K562 treated with DMSO at 1 percent for 48 hours (cell line): ENCODE results near the gene UBAP2L. TPM values are rescaled to one million over a fixed set of nuclear protein-coding genes. Genes with fewer than 3 reads are reported as not detected.

Experiments used
- total RNA-seq: library from RNA; unstranded; fragments of 300-600 nt; gene quantifications from 2 replicates; pipeline ENCODE4 v1.2.3, GENCODE V29; 2022; ENCODE audit warnings: low replicate concordance; ENCODE audit errors: extremely low read depth

UBAP2L gene
- total RNA-seq = not detected in 2 replicates

GRCh38 chr1:154220071-154220969 lies at the start of gene UBAP2L:
Gene UBAP2L, plus strand, starts transcription at chr1:154220955. Its CDS starts 4,169 bp downstream, at chr1:154225124.

GRCh38 chr1:154191990-154192461 lies 28.7 kb upstream of the UBAP2L start, which contains the start of gene TPM3:
Gene TPM3, minus strand, starts transcription at chr1:154192100. Its CDS starts 82 bp downstream, at chr1:154192018.

GRCh38 chr1:154206196-154206595 lies 14.6 kb upstream of the UBAP2L start, which contains the start of gene CFAP141:
Gene CFAP141, minus strand, starts transcription at chr1:154206333. Its CDS starts 26 bp downstream, at chr1:154206307.

GRCh38 chr1:154272217-154272998 lies 51.7 kb downstream of the UBAP2L start, which contains the start of gene HAX1:
Gene HAX1, plus strand, starts transcription at chr1:154272629. Its CDS starts 95 bp downstream, at chr1:154272724.

Other genes with a start within 250 kb of the UBAP2L start
- gene JTB, start 243.3 kb upstream of the UBAP2L start, total RNA-seq = not detected in 2 replicates
- gene RAB13, start 234.6 kb upstream of the UBAP2L start, total RNA-seq = not detected in 2 replicates
- gene RPS27, start 230.2 kb upstream of the UBAP2L start, total RNA-seq = not detected in 2 replicates
- gene NUP210L, start 65.9 kb upstream of the UBAP2L start, total RNA-seq = not detected in 2 replicates
- gene TPM3, start 28.9 kb upstream of the UBAP2L start, total RNA-seq = 253 TPM in 1 of 2 replicates, not detected in the other
- not detected in 2 replicates for gene CFAP141, start 14.6 kb upstream of the UBAP2L start, total RNA-seq
- not detected in 2 replicates for gene HAX1, start 51.7 kb downstream of the UBAP2L start, total RNA-seq
- not detected in 2 replicates for gene AQP10, start 100.1 kb downstream of the UBAP2L start, total RNA-seq
- gene ATP8B2, start 104.6 kb downstream of the UBAP2L start, total RNA-seq = not detected in 2 replicates
- not detected in 2 replicates for gene IL6R, start 184.4 kb downstream of the UBAP2L start, total RNA-seq